Activated T-cell treated with anti-CD3 and anti-CD28 coated beads, Interleukin-2, amount 50 U/mL, for 72 hours (primary cell): ENCODE results near the gene STX12. TPM values are rescaled to one million over a fixed set of nuclear protein-coding genes. Genes with fewer than 3 reads are reported as not detected.
"Not testable (repeated sequence)": the region's sequence is repeated elsewhere in the genome, so short reads cannot be mapped to it uniquely, and the experiment has no call there.

Source experiments
- ATAC-seq, 2 donors: fragments of 150-1000 bp; cut with Tn5 transposase; replicated peaks in 1 of 2; 2 replicates each; pipeline ENCODE4 v1.10.0; 2021; ENCODE audit warnings: moderate library complexity in 2 of 2, mild to moderate bottlenecking in 1 of 2
- DNase-seq, 2 donors: peaks; one replicate each; pipeline ENCODE4 v3.0.0; 2021 to 2022; ENCODE audit warnings: mixed read lengths in 1 of 2
- H3K27ac Mint-ChIP-seq: one replicate; pipeline ENCODE4 v1.8.0; 2022; ENCODE audit warnings: mild to moderate bottlenecking, moderate library complexity, mixed read lengths
- H3K27me3 Mint-ChIP-seq: one replicate; pipeline ENCODE4 v1.8.0; 2022; ENCODE audit warnings: low read depth, mixed read lengths
- H3K36me3 Mint-ChIP-seq, 2 donors: one replicate each; pipeline ENCODE4 v1.8.0; 2022; ENCODE audit warnings: mixed read lengths in 2 of 2, mild to moderate bottlenecking in 1 of 2; ENCODE audit not compliant: insufficient read depth in 2 of 2
- H3K4me1 Mint-ChIP-seq: one replicate; pipeline ENCODE4 v1.8.0; 2022; ENCODE audit warnings: low read depth, mixed read lengths
- H3K4me3 Mint-ChIP-seq, 2 donors: one replicate each; pipeline ENCODE4 v1.8.0; 2022; ENCODE audit warnings: mild to moderate bottlenecking in 2 of 2, mixed read lengths in 2 of 2, moderate library complexity in 2 of 2
- H3K9me3 Mint-ChIP-seq, 2 donors: one replicate each; pipeline ENCODE4 v1.8.0; 2022; ENCODE audit warnings: mixed read lengths in 2 of 2
- total RNA-seq, 2 donors: library from RNA; stranded (reverse); gene quantifications; one replicate each; pipeline ENCODE4 v1.2.3, GENCODE V29; 2022

STX12 gene
- total RNA-seq, 2 donors from 2014 or later: 24.7 to 25.0 TPM

- Mint-ChIP-seq H3K27me3 (no peaks in the 10 kb centered on the region), H3K9me3 (no peaks in the 10 kb centered on the region), H3K27ac (no peak overlapping the region), H3K4me1 (peaks cover 12% of the 10 kb centered on the region), H3K36me3 (no peaks in the 10 kb centered on the region), H3K4me3 (no peak overlapping the region)
- ATAC-seq (no peak), DNase-seq (no peak)
Measured at GRCh38 chr1:27856561-27857343, 83.7 kb downstream of the STX12 start.

GRCh38 chr1:27857552-27857951 lies 84.5 kb downstream of the STX12 start:
- peaks cover 12% of the 10 kb centered on the region for H3K4me1 Mint-ChIP-seq
- H3K4me3 Mint-ChIP-seq, H3K9me3 Mint-ChIP-seq, H3K27ac Mint-ChIP-seq, H3K36me3 Mint-ChIP-seq, DNase-seq, H3K27me3 Mint-ChIP-seq, ATAC-seq: not testable (repeated sequence)

DNA sequence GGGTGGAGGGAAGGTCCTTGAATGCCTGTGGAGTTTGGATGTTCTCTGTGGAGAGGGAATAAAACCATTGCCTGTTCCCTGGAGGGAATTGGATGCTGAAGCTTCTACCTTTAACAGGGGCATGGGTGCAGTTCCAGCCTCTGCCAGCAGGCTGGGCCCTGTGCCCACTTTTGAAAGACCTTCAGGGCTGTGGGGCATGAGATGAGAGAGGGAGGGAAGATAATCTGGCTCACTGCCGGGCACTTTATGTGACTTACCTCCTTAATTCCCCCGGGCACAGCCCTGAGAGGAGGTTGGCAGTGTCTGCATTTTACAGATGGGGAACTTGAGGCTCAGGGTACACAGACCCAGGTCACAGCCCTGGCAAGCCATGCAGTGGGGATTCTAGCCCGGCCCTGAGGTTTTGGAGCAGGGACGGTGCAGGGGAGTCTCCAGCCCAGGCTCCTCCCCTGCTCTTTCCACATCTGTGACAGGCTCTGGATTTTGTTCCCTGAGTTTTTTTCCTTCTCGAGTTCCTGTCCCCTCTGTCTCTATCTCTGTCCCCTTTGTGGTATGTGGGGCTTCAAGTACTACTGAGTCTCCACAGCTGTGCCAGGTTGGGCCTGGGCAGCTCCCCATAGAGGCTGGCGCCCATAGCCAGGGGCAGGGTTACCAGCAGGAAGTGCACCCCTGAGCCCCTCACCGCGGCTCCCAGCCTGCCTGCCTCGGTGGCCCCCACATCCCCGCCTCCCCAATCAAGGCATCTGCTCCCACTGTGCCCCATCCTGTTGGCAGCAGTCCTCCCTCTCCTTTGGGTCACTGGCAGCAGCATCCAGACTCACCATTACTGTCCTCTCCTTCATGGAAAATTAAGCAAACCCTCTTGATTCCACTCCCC lies 85.3 kb downstream of the STX12 start:
- Mint-ChIP-seq H3K27ac (no peak overlapping the region), H3K9me3 (no peaks in the 10 kb centered on the region), H3K36me3 (no peaks in the 10 kb centered on the region), H3K27me3 (no peaks in the 10 kb centered on the region), H3K4me1 (peaks cover 19% of the 10 kb centered on the region), H3K4me3 (no peak overlapping the region)
- peak; percentile 81 to 88 for DNase-seq
- peak; percentile 94 to 96 for ATAC-seq

- no peak overlapping the region for H3K4me3 Mint-ChIP-seq
- no peak overlapping the region for H3K27ac Mint-ChIP-seq
- ATAC-seq (no peak), DNase-seq (no peak)
- no peaks in the 10 kb centered on the region for H3K9me3 Mint-ChIP-seq
- H3K27me3 Mint-ChIP-seq: no peaks in the 10 kb centered on the region
- H3K36me3 Mint-ChIP-seq: no peaks in the 10 kb centered on the region
- H3K4me1 Mint-ChIP-seq: peaks cover 27% of the 10 kb centered on the region
Measured at GRCh38 chr1:27858949-27859576, 86.0 kb downstream of the STX12 start.

DNA sequence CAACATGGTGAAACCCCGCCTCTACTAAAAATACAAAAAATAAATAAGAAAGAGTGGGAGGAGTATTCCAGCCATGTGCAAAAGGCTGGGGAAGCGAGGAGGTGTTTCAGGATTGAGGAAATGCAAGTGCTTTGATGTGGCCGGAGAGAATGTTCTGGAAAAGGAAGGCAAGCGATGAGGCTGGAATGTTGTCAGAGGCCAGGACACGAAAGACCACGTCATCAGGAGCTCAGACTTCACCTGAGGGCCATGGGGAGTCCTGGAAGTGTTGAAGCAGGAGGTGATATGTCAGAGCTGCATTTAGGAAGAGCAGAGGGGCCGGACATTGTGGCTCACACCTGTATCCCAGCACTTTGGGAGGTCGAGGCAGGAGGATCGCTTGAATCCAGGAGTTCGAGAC lies 88.4 kb downstream of the STX12 start:
- Mint-ChIP-seq H3K36me3 (no peaks in the 10 kb centered on the region), H3K4me1 (peaks cover 40% of the 10 kb centered on the region), H3K27ac (no peak overlapping the region), H3K27me3 (no peaks in the 10 kb centered on the region), H3K4me3 (no peak overlapping the region), H3K9me3 (no peaks in the 10 kb centered on the region)
- no peak for ATAC-seq
- no peak for DNase-seq

- ATAC-seq (no peak), DNase-seq (no peak)
- no peaks in the 10 kb centered on the region for H3K9me3 Mint-ChIP-seq
- peaks cover 44% of the 10 kb centered on the region for H3K4me1 Mint-ChIP-seq
- H3K4me3 Mint-ChIP-seq: no peak overlapping the region
- no peak overlapping the region for H3K27ac Mint-ChIP-seq
- no peaks in the 10 kb centered on the region for H3K27me3 Mint-ChIP-seq
- H3K36me3 Mint-ChIP-seq: no peaks in the 10 kb centered on the region
Measured at GRCh38 chr1:27862004-27862403, 89.0 kb downstream of the STX12 start.

GRCh38 chr1:27862671-27863537 lies 89.9 kb downstream of the STX12 start:
- ATAC-seq (peak in 1 of 2 donors; percentile 40), DNase-seq (no peak)
- Mint-ChIP-seq H3K4me1 (peaks cover 49% of the 10 kb centered on the region), H3K4me3 (no peak overlapping the region), H3K27me3 (no peaks in the 10 kb centered on the region), H3K9me3 (no peaks in the 10 kb centered on the region), H3K27ac (peak overlapping the region; percentile 40), H3K36me3 (no peaks in the 10 kb centered on the region)

GRCh38 chr1:27863538-27863915 lies 90.5 kb downstream of the STX12 start:
- no peak overlapping the region for H3K27ac Mint-ChIP-seq

GRCh38 chr1:27864264-27864895 lies 91.4 kb downstream of the STX12 start:
- ATAC-seq: peak; percentile 49 to 55
- Mint-ChIP-seq H3K27ac (peak overlapping the region; percentile 91), H3K4me3 (peak overlapping the region; percentile 45 to 65), H3K27me3 (no peaks in the 10 kb centered on the region), H3K36me3 (no peaks in the 10 kb centered on the region), H3K4me1 (peaks cover 52% of the 10 kb centered on the region), H3K9me3 (no peaks in the 10 kb centered on the region)
- DNase-seq: peak; percentile 39

More at GRCh38 chr1:27863538-27863915, 90.5 kb downstream of the STX12 start:
- no peak for DNase-seq
- H3K27me3 Mint-ChIP-seq: no peaks in the 10 kb centered on the region
- H3K36me3 Mint-ChIP-seq: no peaks in the 10 kb centered on the region
- ATAC-seq: no peak
- H3K9me3 Mint-ChIP-seq: no peaks in the 10 kb centered on the region
- peaks cover 49% of the 10 kb centered on the region for H3K4me1 Mint-ChIP-seq
- H3K4me3 Mint-ChIP-seq: no peak overlapping the region

GRCh38 chr1:27865821-27866220 lies 92.8 kb downstream of the STX12 start:
- DNase-seq (no peak), ATAC-seq (no peak)
- no peak overlapping the region for H3K27ac Mint-ChIP-seq

DNA sequence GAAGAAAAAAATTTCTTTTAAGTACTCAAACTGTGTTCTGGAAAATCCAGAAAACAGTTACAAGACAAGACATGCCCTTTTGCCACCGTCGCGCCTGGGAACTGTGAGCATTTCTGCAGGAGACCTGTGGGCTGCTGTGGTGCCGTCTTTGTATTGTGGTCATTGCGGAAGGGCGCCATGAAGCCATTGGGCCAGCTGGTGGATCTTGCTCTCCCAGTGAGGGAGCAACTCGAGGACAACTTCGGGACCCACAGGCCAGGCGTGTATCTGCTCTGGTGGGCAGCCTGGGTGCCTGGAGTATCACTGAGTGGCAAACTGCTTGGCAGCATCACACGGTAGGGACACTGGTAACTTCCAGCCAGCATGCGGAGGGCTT lies 95.5 kb downstream of the STX12 start:
- DNase-seq (no peak), ATAC-seq (no peak)
- peak overlapping the region; percentile 81 to 87 for H3K4me3 Mint-ChIP-seq
- peaks cover 56% of the 10 kb centered on the region for H3K4me1 Mint-ChIP-seq
- H3K27me3 Mint-ChIP-seq: no peaks in the 10 kb centered on the region
- H3K9me3 Mint-ChIP-seq: no peaks in the 10 kb centered on the region
- H3K36me3 Mint-ChIP-seq: peaks cover 1 to 4% of the 10 kb centered on the region in 2 donors
- H3K27ac Mint-ChIP-seq: peak overlapping the region; percentile 93

More at GRCh38 chr1:27865821-27866220, 92.8 kb downstream of the STX12 start:
- no peaks in the 10 kb centered on the region for H3K27me3 Mint-ChIP-seq
- no peaks in the 10 kb centered on the region for H3K9me3 Mint-ChIP-seq
- no peak overlapping the region for H3K4me3 Mint-ChIP-seq
- peaks cover 58% of the 10 kb centered on the region for H3K4me1 Mint-ChIP-seq
- no peaks in the 10 kb centered on the region for H3K36me3 Mint-ChIP-seq
